H9 (cell line): ENCODE data around the gene AEBP2. TPM values are rescaled to one million over a fixed set of nuclear protein-coding genes. Genes with fewer than 3 reads are reported as not detected.

Experiments used
- DNase-seq: peaks from one replicate; pipeline ENCODE4 v3.0.0-alpha.2; 2017
- H2AFZ ChIP-seq: one replicate; pipeline ENCODE4 v1.6.1; 2013; ENCODE audit warnings: mild to moderate bottlenecking, low read length, control low read depth, moderate library complexity
- H2AK5ac ChIP-seq: 2 replicates; pipeline ENCODE4 v1.6.1; 2013; ENCODE audit warnings: low read length, control low read depth, mixed read lengths; ENCODE audit not compliant: insufficient read length
- H2BK120ac ChIP-seq: one replicate; pipeline ENCODE4 v1.6.1; 2013; ENCODE audit warnings: low read depth, mild to moderate bottlenecking, low read length, control low read depth, inconsistent platforms; ENCODE audit not compliant: poor library complexity, severe bottlenecking
- H2BK12ac ChIP-seq: 2 replicates; pipeline ENCODE4 v1.6.1; 2013; ENCODE audit warnings: low read length, control low read depth, mixed read lengths, low read depth; ENCODE audit not compliant: insufficient read length
- H2BK15ac ChIP-seq: 2 replicates; pipeline ENCODE4 v1.6.1; 2013; ENCODE audit warnings: low read depth, low read length, control low read depth
- H2BK20ac ChIP-seq: one replicate; pipeline ENCODE4 v1.6.1; 2013; ENCODE audit warnings: low read depth, mild to moderate bottlenecking, low read length, control low read depth, inconsistent platforms; ENCODE audit not compliant: poor library complexity, severe bottlenecking
- H2BK5ac ChIP-seq: 2 replicates; pipeline ENCODE4 v1.6.1; 2013; ENCODE audit warnings: low read length, control low read depth, mixed read lengths; ENCODE audit not compliant: insufficient read length
- H3K14ac ChIP-seq: 2 replicates; pipeline ENCODE4 v1.6.1; 2013; ENCODE audit warnings: low read length, control low read depth; ENCODE audit not compliant: insufficient read depth
- H3K18ac ChIP-seq: 2 replicates; pipeline ENCODE4 v1.6.1; 2013; ENCODE audit warnings: low read depth, mild to moderate bottlenecking, mixed read lengths, low read length, control low read depth; ENCODE audit not compliant: insufficient read length
- H3K23ac ChIP-seq: 2 replicates; pipeline ENCODE4 v1.6.1; 2013; ENCODE audit warnings: low read length, control low read depth, mixed read lengths, low read depth; ENCODE audit not compliant: insufficient read length
- H3K23me2 ChIP-seq: 2 replicates; pipeline ENCODE4 v1.6.1; 2013; ENCODE audit warnings: low read depth, mild to moderate bottlenecking, mixed read lengths, low read length, control low read depth; ENCODE audit not compliant: insufficient read length, poor library complexity, severe bottlenecking
- H3K27ac ChIP-seq: 2 replicates; pipeline ENCODE4 v1.5.1; 2013; ENCODE audit warnings: low read length, control low read depth, mixed read lengths, low read depth; ENCODE audit not compliant: insufficient read length
- H3K27me3 ChIP-seq: 2 replicates; pipeline ENCODE4 v1.6.1; 2013; ENCODE audit warnings: low read length, control low read depth, inconsistent platforms; ENCODE audit not compliant: insufficient read depth
- H3K4ac ChIP-seq: 2 replicates; pipeline ENCODE4 v1.6.1; 2013; ENCODE audit warnings: low read depth, mild to moderate bottlenecking, control low read depth, inconsistent platforms, low read length, moderate library complexity
- H3K4me1 ChIP-seq: 2 replicates; pipeline ENCODE4 v1.6.1; 2013; ENCODE audit warnings: low read length, control low read depth, inconsistent platforms; ENCODE audit not compliant: insufficient read depth
- H3K4me2 ChIP-seq: 2 replicates; pipeline ENCODE4 v1.6.1; 2013; ENCODE audit warnings: low read length, control low read depth, mixed read lengths; ENCODE audit not compliant: insufficient read length, insufficient read depth
- H3K56ac ChIP-seq: 2 replicates; pipeline ENCODE4 v1.6.1; 2013; ENCODE audit warnings: low read depth, mild to moderate bottlenecking, mixed read lengths, low read length, control low read depth; ENCODE audit not compliant: insufficient read length
- H3K79me1 ChIP-seq: 2 replicates; pipeline ENCODE4 v1.6.1; 2013; ENCODE audit warnings: low read depth, mild to moderate bottlenecking, moderate library complexity, low read length, control low read depth, inconsistent platforms; ENCODE audit not compliant: insufficient read depth, poor library complexity, severe bottlenecking
- H3K79me2 ChIP-seq: 2 replicates; pipeline ENCODE4 v1.6.1; 2013; ENCODE audit warnings: low read length, control low read depth, inconsistent platforms; ENCODE audit not compliant: insufficient read depth
- H3K9ac ChIP-seq: 2 replicates; pipeline ENCODE4 v1.6.1; 2013; ENCODE audit warnings: low read length, control low read depth, mixed read lengths; ENCODE audit not compliant: insufficient read length; ENCODE audit errors: extremely low read depth
- H3K9me3 ChIP-seq: one replicate; pipeline ENCODE4 v1.6.1; 2013; ENCODE audit warnings: low read depth, low read length, inconsistent platforms; ENCODE audit not compliant: control insufficient read depth
- H3T11ph ChIP-seq: one replicate; pipeline ENCODE4 v1.6.1; 2013; ENCODE audit warnings: mild to moderate bottlenecking, low read length, control low read depth, inconsistent platforms
- H4K20me1 ChIP-seq: one replicate; pipeline ENCODE4 v1.6.1; 2013; ENCODE audit not compliant: control insufficient read depth, insufficient read length, insufficient read depth
- H4K5ac ChIP-seq: 2 replicates; pipeline ENCODE4 v1.6.1; 2013; ENCODE audit warnings: low read depth, mild to moderate bottlenecking, mixed read lengths, low read length, control low read depth; ENCODE audit not compliant: insufficient read length
- H4K8ac ChIP-seq: replicated peaks from 2 replicates; pipeline ENCODE4 v1.6.1; 2013; ENCODE audit warnings: low read length, control low read depth, mixed read lengths, low read depth; ENCODE audit not compliant: insufficient read length
- H4K91ac ChIP-seq: 2 replicates; pipeline ENCODE4 v1.6.1; 2013; ENCODE audit warnings: low read depth, mild to moderate bottlenecking, moderate library complexity, mixed read lengths, low read length, control low read depth; ENCODE audit not compliant: insufficient read length
- H3K27ac Mint-ChIP-seq, 3 experiments: 2 replicates in 2 of 3; 3 replicates in 1 of 3; pipeline ENCODE4 v1.8.0; 2020 to 2021; ENCODE audit warnings: mixed read lengths in 3 of 3, mild to moderate bottlenecking in 1 of 3, moderate library complexity in 1 of 3
- H3K27me3 Mint-ChIP-seq: 2 replicates; pipeline ENCODE4 v1.8.0; 2021; ENCODE audit warnings: low read depth, mild to moderate bottlenecking, moderate library complexity, mixed read lengths
- H3K36me3 Mint-ChIP-seq, 3 experiments: 2 replicates in 2 of 3; 3 replicates in 1 of 3; pipeline ENCODE4 v1.8.0; 2020 to 2021; ENCODE audit warnings: low read depth in 3 of 3, mixed read lengths in 3 of 3; ENCODE audit not compliant: insufficient read depth in 1 of 3
- H3K4me1 Mint-ChIP-seq, 2 experiments: 2 replicates each; pipeline ENCODE4 v1.8.0; 2020; ENCODE audit warnings: mixed read lengths in 2 of 2
- H3K4me3 Mint-ChIP-seq, 2 experiments: 2 replicates in 1 of 2; 3 replicates in 1 of 2; pipeline ENCODE4 v1.8.0; 2020 to 2021; ENCODE audit warnings: mild to moderate bottlenecking in 2 of 2, mixed read lengths in 2 of 2, moderate library complexity in 1 of 2
- H3K9me3 Mint-ChIP-seq, 2 experiments: 2 replicates in 1 of 2; 3 replicates in 1 of 2; pipeline ENCODE4 v1.8.0; 2020; ENCODE audit warnings: mild to moderate bottlenecking in 2 of 2, mixed read lengths in 2 of 2, moderate library complexity in 1 of 2
- CTCF ChIP-seq: fragments of 200-600 bp; sonication (generic); conservative IDR thresholded peaks from 3 replicates; pipeline ENCODE4 v1.8.0; 2021; ENCODE audit warnings: antibody characterized with exemption, mild to moderate bottlenecking
- WGBS: extraction: QIAGEN DNeasy Blood & Tissue Kit; methylation state at CpG from one replicate; pipeline ENCODE4 v1.1.7; 2013; ENCODE audit warnings: missing lambda C conversion rate, low lambda C conversion rate, mixed read lengths; ENCODE audit not compliant: insufficient read length; ENCODE audit errors: extremely low coverage; 5-methylcytosine and 5-hydroxymethylcytosine counted together
- total RNA-seq: library from RNA; stranded (reverse); gene quantifications from 2 replicates; pipeline ENCODE4 v1.2.1, GENCODE V29; 2021

AEBP2 gene
- total RNA-seq, 1 experiment from 2014 or later: 82.8 TPM

GRCh38 chr12:19410211-19410610, 29.1 kb upstream of the AEBP2 start:
- Histone ChIP-seq H3K27ac (no peak overlapping the region), H4K5ac (no peak overlapping the region), H4K20me1 (no peaks in the 10 kb centered on the region), H2BK20ac (no peak overlapping the region), H3K9ac (no peak overlapping the region), H2AK5ac (no peak overlapping the region), H3K18ac (no peak overlapping the region), H3K4me1 (peaks cover 2% of the 10 kb centered on the region; the same call in 1 of the 2 replicates), H3K4me2 (no peak overlapping the region), H3K23me2 (no peaks in the 10 kb centered on the region), H2BK12ac (no peak overlapping the region), H3T11ph (no peak overlapping the region), H4K8ac (no peak overlapping the region), H3K79me1 (no peaks in the 10 kb centered on the region), H4K91ac (no peak overlapping the region), H3K79me2 (no peaks in the 10 kb centered on the region), H3K56ac (no peak overlapping the region), H2BK5ac (no peak overlapping the region), H2AFZ (no peak overlapping the region), H2BK120ac (no peak overlapping the region), H3K27me3 (no peaks in the 10 kb centered on the region), H3K4ac (no peak overlapping the region), H3K23ac (no peak overlapping the region), H3K9me3 (no peaks in the 10 kb centered on the region), H2BK15ac (no peak overlapping the region), H3K14ac (no peak overlapping the region)
- H3K36me3 Mint-ChIP-seq: no peaks in the 10 kb centered on the region
- H3K27me3 Mint-ChIP-seq: no peaks in the 10 kb centered on the region; the same call in 1 of the 2 replicates
- H3K27ac Mint-ChIP-seq: peak overlapping the region; percentile 80 to 98 (median 92)
- TF ChIP-seq CTCF: no peak
- peaks cover 36 to 41% of the 10 kb centered on the region in 2 experiments for H3K4me1 Mint-ChIP-seq
- no CpG with 5 or more reads among the region's 6 CpGs for WGBS
- DNase-seq: no peak
- no peak overlapping the region for H3K4me3 Mint-ChIP-seq
- H3K9me3 Mint-ChIP-seq: no peaks in the 10 kb centered on the region
